Karpas-422 (cell line): Measurements from ENCODE around the gene LGI1. TPM values are rescaled to one million over a fixed set of nuclear protein-coding genes. Genes with fewer than 3 reads are reported as not detected.

Experiments
- DNase-seq: peaks from one replicate; pipeline ENCODE4 v3.0.0-alpha.2; 2015
- H2AFZ ChIP-seq: fragments of 200-600 bp; sonication (generic); 2 replicates; pipeline ENCODE4 v1.6.1; 2014; ENCODE audit warnings: antibody characterized with exemption, low read length, mixed read lengths
- H3K27ac ChIP-seq: fragments of 200-600 bp; sonication (generic); 2 replicates; pipeline ENCODE4 v1.5.1; 2014; ENCODE audit warnings: mild to moderate bottlenecking, low read length, moderate library complexity
- H3K27me3 ChIP-seq: fragments of 200-600 bp; sonication (generic); 2 replicates; pipeline ENCODE4 v1.6.1; 2014; ENCODE audit warnings: low read length, mixed read lengths
- H3K36me3 ChIP-seq: fragments of 200-600 bp; sonication (generic); 2 replicates; pipeline ENCODE4 v1.6.1; 2014; ENCODE audit warnings: low read length, mixed read lengths; ENCODE audit not compliant: insufficient read depth
- H3K4me1 ChIP-seq: fragments of 200-600 bp; sonication (generic); 2 replicates; pipeline ENCODE4 v1.6.1; 2014; ENCODE audit warnings: mild to moderate bottlenecking, low read length, mixed read lengths
- H3K4me2 ChIP-seq: fragments of 200-600 bp; sonication (generic); 2 replicates; pipeline ENCODE4 v1.6.1; 2014; ENCODE audit warnings: low read length, low read depth, mild to moderate bottlenecking; ENCODE audit not compliant: poor library complexity, severe bottlenecking
- H3K4me3 ChIP-seq: fragments of 200-600 bp; sonication (generic); 2 replicates; pipeline ENCODE4 v1.5.1; 2014; ENCODE audit warnings: mild to moderate bottlenecking, antibody characterized with exemption, low read length, mixed read lengths
- H3K79me2 ChIP-seq: fragments of 200-600 bp; sonication (generic); 2 replicates; pipeline ENCODE4 v1.6.1; 2014; ENCODE audit warnings: mild to moderate bottlenecking, low read length, mixed read lengths
- H3K9ac ChIP-seq: fragments of 200-600 bp; sonication (generic); 2 replicates; pipeline ENCODE4 v1.6.0; 2014; ENCODE audit warnings: low read length
- H3K9me2 ChIP-seq: fragments of 200-600 bp; sonication (generic), shearing (Covaris generic); replicated peaks from 2 replicates; pipeline ENCODE4 v1.6.0; 2014; ENCODE audit warnings: mild to moderate bottlenecking, low read length, moderate library complexity; ENCODE audit not compliant: insufficient read depth
- H3K9me3 ChIP-seq: fragments of 300-700, 200-600 bp; sonication (generic); 2 replicates; pipeline ENCODE4 v1.6.1; 2014; ENCODE audit warnings: low read length, mixed read lengths
- H4K20me1 ChIP-seq: fragments of 200-600 bp; sonication (generic); 2 replicates; pipeline ENCODE4 v1.6.1; 2014; ENCODE audit warnings: mild to moderate bottlenecking, antibody characterized with exemption, low read length, low read depth; ENCODE audit not compliant: insufficient read depth
- total RNA-seq: library from RNA; depleted of rRNA; stranded (reverse); fragments of >200 nt; shearing (Covaris generic); gene quantifications from 2 replicates; pipeline ENCODE4 v1.2.3, GENCODE V29; 2014; ENCODE audit warnings: low replicate concordance

LGI1 gene
- total RNA-seq, 1 experiment from 2014 or later, result not detected

DNA sequence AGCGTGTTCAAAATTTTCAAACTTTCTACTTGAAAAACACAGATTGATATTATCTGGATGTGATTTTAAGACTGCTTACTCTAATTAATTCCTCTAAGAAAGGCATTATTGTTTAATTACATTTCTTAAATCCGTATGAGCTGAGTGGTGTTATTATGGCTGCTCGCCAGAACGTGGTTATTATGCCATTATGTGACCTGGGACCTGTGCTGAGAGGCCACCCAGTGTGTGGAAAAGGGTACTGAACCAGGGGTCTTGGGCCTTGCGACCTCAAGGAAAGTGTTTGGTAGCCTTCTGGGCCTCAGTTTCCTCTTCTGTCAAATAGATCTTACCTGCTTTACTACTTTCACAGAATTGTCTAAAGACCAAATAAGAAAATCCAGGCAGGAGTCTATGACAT, 15.4 kb downstream of the LGI1 start:
- Histone ChIP-seq H3K9me3 (no peaks in the 10 kb centered on the region), H3K4me2 (no peak overlapping the region), H3K4me1 (no peaks in the 10 kb centered on the region), H3K79me2 (no peaks in the 10 kb centered on the region), H3K27me3 (no peaks in the 10 kb centered on the region), H3K27ac (no peak overlapping the region), H3K9ac (no peak overlapping the region), H3K4me3 (no peak overlapping the region), H3K9me2 (no peaks in the 10 kb centered on the region), H2AFZ (no peak overlapping the region), H3K36me3 (no peaks in the 10 kb centered on the region), H4K20me1 (no peaks in the 10 kb centered on the region)
- DNase-seq, result no peak

DNA sequence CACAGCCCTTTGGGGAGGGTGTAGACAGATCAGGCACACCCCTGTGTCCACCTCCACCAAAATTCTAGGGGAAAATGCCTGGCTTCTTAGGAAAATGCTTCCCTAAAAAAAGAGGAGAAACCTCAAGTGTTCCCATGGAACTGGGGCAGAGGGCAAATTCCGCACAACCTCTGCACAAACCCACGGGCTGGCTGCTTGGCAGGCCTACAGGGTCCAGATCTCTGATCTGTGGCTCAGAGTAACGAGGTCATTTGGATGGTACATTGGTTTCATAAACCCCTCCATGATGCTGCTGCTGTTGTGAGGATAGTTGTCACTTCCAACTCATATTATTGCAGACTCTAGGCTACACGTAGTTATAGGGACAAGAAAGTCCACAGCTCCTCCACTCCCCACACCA, 16.0 kb downstream of the LGI1 start:
- Histone ChIP-seq H3K79me2 (no peaks in the 10 kb centered on the region), H3K4me2 (no peak overlapping the region)
- DNase-seq, result no peak

DNA sequence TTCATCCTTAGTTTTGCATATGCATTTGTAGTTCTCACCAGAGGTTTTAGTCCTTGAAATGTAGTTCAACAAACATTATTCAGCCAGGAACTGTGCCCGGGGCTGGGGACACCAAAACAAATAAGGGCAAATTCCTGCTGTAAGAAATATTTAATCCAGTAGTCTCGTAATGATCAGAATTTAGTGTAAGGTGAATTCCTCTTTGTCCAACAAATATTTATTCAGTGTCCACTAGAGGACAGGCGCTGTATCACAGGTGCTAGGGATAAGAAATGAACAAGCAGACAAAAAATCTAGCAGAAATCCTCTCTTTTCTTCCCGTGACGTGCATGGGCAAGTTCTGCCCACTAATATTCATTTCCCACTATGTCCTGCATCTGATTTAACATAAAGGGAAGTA, 17.6 kb downstream of the LGI1 start:
- H3K27ac ChIP-seq, result no peak overlapping the region
- no peak for DNase-seq
- H3K4me2 ChIP-seq, result no peak overlapping the region
- H3K79me2 ChIP-seq, result no peaks in the 10 kb centered on the region
- no peak overlapping the region for H3K9ac ChIP-seq
- H3K9me3 ChIP-seq, result no peaks in the 10 kb centered on the region
- no peaks in the 10 kb centered on the region for H3K4me1 ChIP-seq
- H3K27me3 ChIP-seq, result no peaks in the 10 kb centered on the region
- H3K9me2 ChIP-seq, result no peaks in the 10 kb centered on the region
- H3K36me3 ChIP-seq, result no peaks in the 10 kb centered on the region
- H3K4me3 ChIP-seq, result no peak overlapping the region
- no peaks in the 10 kb centered on the region for H4K20me1 ChIP-seq
- H2AFZ ChIP-seq, result no peak overlapping the region

More for the DNA sequence above, 16.0 kb downstream of the LGI1 start:
- H3K9me3 ChIP-seq, result no peaks in the 10 kb centered on the region
- no peaks in the 10 kb centered on the region for H4K20me1 ChIP-seq
- no peaks in the 10 kb centered on the region for H3K36me3 ChIP-seq
- H3K4me3 ChIP-seq, result no peak overlapping the region
- no peak overlapping the region for H2AFZ ChIP-seq
- no peaks in the 10 kb centered on the region for H3K9me2 ChIP-seq
- no peaks in the 10 kb centered on the region for H3K4me1 ChIP-seq
- no peaks in the 10 kb centered on the region for H3K27me3 ChIP-seq
- H3K27ac ChIP-seq, result no peak overlapping the region
- H3K9ac ChIP-seq, result no peak overlapping the region

DNA sequence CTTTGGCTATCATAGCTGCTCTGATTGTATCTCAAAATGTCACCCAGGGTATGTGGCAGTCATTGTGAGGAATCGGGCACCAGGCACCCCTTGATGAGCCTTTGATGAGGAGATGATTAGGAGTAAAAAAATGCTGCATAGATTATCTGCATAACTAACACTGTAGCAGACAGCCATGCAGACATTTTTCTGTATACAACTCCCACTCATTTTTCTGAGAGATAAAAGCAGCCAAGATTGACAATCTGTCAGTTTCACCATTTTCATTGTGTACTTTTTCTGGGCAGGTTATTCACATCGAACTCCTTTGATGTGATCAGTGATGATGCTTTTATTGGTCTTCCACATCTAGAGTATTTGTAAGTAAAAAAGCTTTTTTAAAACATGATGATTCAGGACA, 19.4 kb downstream of the LGI1 start:
- H3K27ac ChIP-seq, result no peak overlapping the region
- H3K36me3 ChIP-seq, result no peaks in the 10 kb centered on the region
- no peaks in the 10 kb centered on the region for H3K27me3 ChIP-seq
- no peak for DNase-seq
- no peaks in the 10 kb centered on the region for H3K9me3 ChIP-seq
- no peak overlapping the region for H3K4me2 ChIP-seq
- no peaks in the 10 kb centered on the region for H3K9me2 ChIP-seq
- no peak overlapping the region for H2AFZ ChIP-seq
- H3K9ac ChIP-seq, result no peak overlapping the region
- H3K79me2 ChIP-seq, result no peaks in the 10 kb centered on the region
- no peaks in the 10 kb centered on the region for H3K4me1 ChIP-seq
- no peak overlapping the region for H3K4me3 ChIP-seq
- no peaks in the 10 kb centered on the region for H4K20me1 ChIP-seq

DNA sequence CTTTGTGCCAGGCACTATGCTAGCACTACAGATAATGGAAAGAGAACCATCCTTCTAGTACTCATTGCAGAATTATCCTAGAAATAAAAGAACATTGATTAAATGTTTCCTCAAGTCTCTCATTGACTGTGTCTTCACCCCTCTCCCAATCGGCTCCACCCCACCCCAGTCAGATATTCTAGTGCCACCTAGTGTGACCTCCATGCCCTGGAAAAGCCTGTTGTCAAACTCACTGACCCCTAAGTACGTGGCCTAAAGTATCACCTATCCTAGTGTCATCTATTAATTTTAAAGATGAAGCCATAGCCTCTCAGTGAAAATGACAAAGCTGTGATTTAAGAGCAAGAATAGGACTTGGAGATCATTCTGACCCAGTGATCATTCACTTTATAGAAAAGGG, 26.3 kb downstream of the LGI1 start:
- Histone ChIP-seq H3K79me2 (no peaks in the 10 kb centered on the region), H3K4me3 (no peak overlapping the region), H4K20me1 (no peaks in the 10 kb centered on the region), H2AFZ (no peak overlapping the region), H3K9me2 (no peaks in the 10 kb centered on the region), H3K27ac (no peak overlapping the region), H3K9me3 (no peaks in the 10 kb centered on the region), H3K36me3 (no peaks in the 10 kb centered on the region), H3K4me1 (no peaks in the 10 kb centered on the region), H3K4me2 (no peak overlapping the region), H3K27me3 (no peaks in the 10 kb centered on the region), H3K9ac (no peak overlapping the region)
- no peak for DNase-seq

DNA sequence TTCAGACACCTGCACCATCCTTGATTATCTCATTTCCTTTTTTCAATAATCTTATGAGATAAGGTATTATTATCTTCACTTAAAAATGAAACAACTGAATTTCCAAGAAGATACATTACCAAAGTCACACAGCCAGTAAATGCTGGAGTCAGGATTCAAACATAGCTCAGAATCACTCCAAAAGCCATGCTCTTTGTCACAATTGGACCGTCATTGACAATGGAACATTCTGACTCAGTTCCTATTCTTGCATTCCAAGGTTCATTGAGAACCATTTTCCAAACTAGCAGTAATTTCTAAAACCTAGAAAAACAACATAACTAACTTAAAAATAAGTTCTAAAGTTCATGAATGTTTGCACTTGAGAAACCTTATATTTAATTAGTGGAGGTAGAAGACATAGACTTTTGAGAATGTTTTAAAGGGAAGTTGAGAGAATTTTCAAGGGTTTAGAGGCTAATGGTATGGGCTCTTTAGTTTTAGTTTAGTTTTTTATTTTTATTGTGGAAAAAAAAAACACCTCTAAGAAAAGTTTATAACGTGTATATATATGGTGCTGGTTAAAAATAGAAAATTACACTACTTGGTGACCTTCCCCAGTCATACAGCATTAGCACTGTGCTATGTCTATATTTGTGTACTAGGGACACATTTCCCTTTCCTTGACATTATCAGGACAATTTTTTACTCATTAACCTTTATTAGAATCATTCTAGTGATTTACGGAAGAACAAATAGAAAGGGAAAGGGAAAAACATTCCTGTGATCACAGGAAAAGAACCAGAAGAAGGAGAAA, 30.9 kb downstream of the LGI1 start:
- Histone ChIP-seq H3K9me3 (no peaks in the 10 kb centered on the region), H3K27ac (no peak overlapping the region), H3K36me3 (no peaks in the 10 kb centered on the region), H3K4me1 (no peaks in the 10 kb centered on the region), H3K4me2 (no peak overlapping the region), H2AFZ (no peak overlapping the region), H4K20me1 (no peaks in the 10 kb centered on the region), H3K27me3 (no peaks in the 10 kb centered on the region), H3K79me2 (no peaks in the 10 kb centered on the region), H3K4me3 (no peak overlapping the region), H3K9me2 (no peaks in the 10 kb centered on the region), H3K9ac (no peak overlapping the region)
- no peak for DNase-seq

DNA sequence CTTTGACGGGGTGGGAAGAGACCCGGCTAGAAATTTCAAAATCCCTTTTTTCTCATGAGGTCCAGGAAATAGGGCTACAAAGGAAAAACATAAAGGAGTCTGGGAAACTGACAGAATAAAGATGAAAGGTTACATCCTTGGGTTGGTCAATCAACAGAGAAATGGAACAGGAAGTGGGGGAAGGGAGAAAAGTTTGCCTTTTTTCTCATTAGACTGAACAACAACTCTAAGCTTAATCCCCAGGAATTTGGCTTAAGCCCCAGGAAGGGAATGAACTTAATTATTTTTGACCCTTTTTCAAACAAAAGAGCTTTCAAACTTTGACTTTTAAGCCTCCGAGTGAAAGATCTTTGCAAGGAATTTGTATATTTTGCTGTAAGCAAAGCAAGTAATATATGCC, 32.7 kb downstream of the LGI1 start:
- no peaks in the 10 kb centered on the region for H4K20me1 ChIP-seq
- H2AFZ ChIP-seq, result no peak overlapping the region
- no peaks in the 10 kb centered on the region for H3K4me1 ChIP-seq
- H3K4me2 ChIP-seq, result no peak overlapping the region
- H3K9ac ChIP-seq, result no peak overlapping the region
- no peaks in the 10 kb centered on the region for H3K79me2 ChIP-seq
- H3K9me2 ChIP-seq, result no peaks in the 10 kb centered on the region
- H3K27ac ChIP-seq, result no peak overlapping the region
- H3K9me3 ChIP-seq, result no peaks in the 10 kb centered on the region
- H3K27me3 ChIP-seq, result no peaks in the 10 kb centered on the region
- no peak overlapping the region for H3K4me3 ChIP-seq
- DNase-seq, result no peak
- H3K36me3 ChIP-seq, result no peaks in the 10 kb centered on the region

DNA sequence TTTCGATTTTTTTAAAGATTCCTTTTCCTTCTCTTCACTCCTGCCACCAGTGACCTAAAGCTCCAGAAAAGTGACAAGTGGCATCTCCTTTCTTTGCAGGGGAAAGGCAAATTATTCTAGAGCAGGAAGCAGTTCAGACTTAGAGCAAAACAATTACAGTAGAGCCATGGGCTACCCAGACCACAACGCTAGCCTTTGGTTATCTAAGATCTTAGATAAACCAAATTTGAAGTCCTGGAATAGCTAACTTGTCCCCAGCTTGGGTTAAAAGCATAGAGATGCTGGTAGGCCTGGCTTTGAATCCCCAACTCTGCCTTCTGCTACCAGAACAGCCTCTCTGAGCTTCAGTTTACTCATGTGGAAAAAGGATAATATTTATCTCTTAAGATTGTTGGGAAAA, 38.4 kb downstream of the LGI1 start:
- Histone ChIP-seq H3K4me3 (no peak overlapping the region), H4K20me1 (no peaks in the 10 kb centered on the region), H3K9me2 (no peaks in the 10 kb centered on the region), H3K27me3 (no peaks in the 10 kb centered on the region), H3K4me1 (no peaks in the 10 kb centered on the region), H3K9ac (no peak overlapping the region), H3K4me2 (no peak overlapping the region), H3K9me3 (no peaks in the 10 kb centered on the region), H3K79me2 (no peaks in the 10 kb centered on the region), H2AFZ (no peak overlapping the region), H3K36me3 (no peaks in the 10 kb centered on the region), H3K27ac (no peak overlapping the region)
- DNase-seq, result no peak
